Suprapubic skin (tissue), 4 donors: Measurements from ENCODE around the gene OSBPL9.

Experiments
- EP300 ChIP-seq: sonication (generic); formaldehyde crosslinking; IDR thresholded peaks from one replicate; pipeline ENCODE4 v1.6.1; 2017; ENCODE audit warnings: antibody characterized with exemption
- POLR2A ChIP-seq, 2 donors: fragments of 450-650 bp; IDR thresholded peaks; one replicate each; pipeline ENCODE4 v1.6.1; 2017; ENCODE audit warnings: antibody characterized with exemption in 2 of 2, mild to moderate bottlenecking in 2 of 2, moderate library complexity in 2 of 2
- POLR2AphosphoS5 ChIP-seq, 3 donors: sonication (generic); formaldehyde crosslinking; IDR thresholded peaks; one replicate each; pipeline ENCODE4 v1.6.1; 2017; ENCODE audit warnings: antibody characterized with exemption in 3 of 3
- TF ChIP-seq, protein P1 (sequence below), 2 donors: fragments of 200-600 bp in 1 of 2; fragments of 450-650 bp in 1 of 2; sonication (generic) in 1 of 2; IDR thresholded peaks; one replicate each; pipeline ENCODE4 v1.5.1; 2016 to 2019; ENCODE audit warnings: antibody characterized with exemption in 2 of 2, mild to moderate bottlenecking in 1 of 2, moderate library complexity in 1 of 2

DNA sequence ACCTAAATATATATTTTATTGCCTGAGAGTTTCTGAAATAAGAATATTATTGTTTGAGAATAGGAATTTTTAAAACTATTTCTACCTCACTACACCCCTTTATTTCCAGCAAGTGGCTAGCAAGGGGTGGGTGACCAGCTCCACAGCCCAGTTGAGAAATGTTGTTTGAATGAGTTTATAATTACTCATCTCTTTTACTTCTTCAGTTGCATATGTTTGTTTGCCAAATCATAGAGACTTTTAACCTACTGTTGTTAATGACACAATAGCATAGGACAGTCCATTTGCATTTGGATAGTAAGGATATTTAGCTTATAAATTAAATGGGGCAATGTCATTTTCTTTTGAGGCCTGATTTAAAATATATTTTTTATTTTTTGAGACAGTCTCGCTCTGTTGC is 133.8 kb downstream of the OSBPL9 start:
- TF ChIP-seq, protein P1, sequence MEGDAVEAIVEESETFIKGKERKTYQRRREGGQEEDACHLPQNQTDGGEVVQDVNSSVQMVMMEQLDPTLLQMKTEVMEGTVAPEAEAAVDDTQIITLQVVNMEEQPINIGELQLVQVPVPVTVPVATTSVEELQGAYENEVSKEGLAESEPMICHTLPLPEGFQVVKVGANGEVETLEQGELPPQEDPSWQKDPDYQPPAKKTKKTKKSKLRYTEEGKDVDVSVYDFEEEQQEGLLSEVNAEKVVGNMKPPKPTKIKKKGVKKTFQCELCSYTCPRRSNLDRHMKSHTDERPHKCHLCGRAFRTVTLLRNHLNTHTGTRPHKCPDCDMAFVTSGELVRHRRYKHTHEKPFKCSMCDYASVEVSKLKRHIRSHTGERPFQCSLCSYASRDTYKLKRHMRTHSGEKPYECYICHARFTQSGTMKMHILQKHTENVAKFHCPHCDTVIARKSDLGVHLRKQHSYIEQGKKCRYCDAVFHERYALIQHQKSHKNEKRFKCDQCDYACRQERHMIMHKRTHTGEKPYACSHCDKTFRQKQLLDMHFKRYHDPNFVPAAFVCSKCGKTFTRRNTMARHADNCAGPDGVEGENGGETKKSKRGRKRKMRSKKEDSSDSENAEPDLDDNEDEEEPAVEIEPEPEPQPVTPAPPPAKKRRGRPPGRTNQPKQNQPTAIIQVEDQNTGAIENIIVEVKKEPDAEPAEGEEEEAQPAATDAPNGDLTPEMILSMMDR (IDR thresholded peaks at IDR 0.05), result no peak
- TF ChIP-seq EP300, result no peak
- TF ChIP-seq POLR2AphosphoS5 (IDR thresholded peaks at IDR 0.05), result no peak
- TF ChIP-seq POLR2A (IDR thresholded peaks at IDR 0.05), result no peak
